HCT116 (cell line): Measurements from ENCODE around the gene KLHL35. TPM values are rescaled to one million over a fixed set of nuclear protein-coding genes. Genes with fewer than 3 reads are reported as not detected.

Experiments used
- ATAC-seq: fragments of 200-7000 bp; cut with Tn5 transposase; 2 replicates; pipeline ENCODE4 v1.9.1; 2020; ENCODE audit warnings: mild to moderate bottlenecking, moderate library complexity
- BruUV-seq: library from RNA; stranded (reverse); fragments of 400-500 nt; replicated peaks from 2 replicates; lab custom pipeline; 2021; lab: Mats Ljungman, UMichigan
- CTCF ChIA-PET: fragments of 300-600 bp; sonication (Branson Sonifier 250); formaldehyde crosslinking; loops from one replicate; lab custom pipeline; 2021; ENCODE audit warnings: antibody characterized with exemption; lab: Charles Lee
- POLR2A ChIA-PET: fragments of 300-600, 350-600 bp; sonication (Branson Sonifier 250); formaldehyde crosslinking; loops from one replicate; lab custom pipeline; 2021; ENCODE audit warnings: antibody characterized with exemption; lab: Charles Lee
- RAD21 ChIA-PET, 2 experiments: fragments of 300-600 bp; sonication (Branson Sonifier 250); formaldehyde crosslinking; loops; one replicate each; lab custom pipeline; 2023; ENCODE audit warnings: low total read pairs in 2 of 2; ENCODE audit not compliant: uncharacterized antibody in 2 of 2, unreplicated experiment in 2 of 2, low non-redundant PET in 1 of 2; lab: Charles Lee
- DNase-seq: peaks from one replicate; pipeline ENCODE4 v3.0.0-alpha.2; 2010; ENCODE audit warnings: low read depth, low spot score
- H2AFZ ChIP-seq: fragments of 200-600 bp; shearing (Covaris generic), sonication (generic); 2 replicates; pipeline ENCODE4 v1.6.1; 2017; ENCODE audit warnings: low read depth, mixed run types, mixed read lengths, antibody characterized with exemption, low read length; ENCODE audit not compliant: poor library complexity, severe bottlenecking
- H3K27ac ChIP-seq: 2 replicates; pipeline ENCODE4 v1.5.1; 2012; ENCODE audit warnings: low read depth, low read length
- H3K27me3 ChIP-seq: fragments of 200-600 bp; sonication (generic); 2 replicates; pipeline ENCODE4 v1.6.1; 2016; ENCODE audit warnings: mixed run types, low read length, mixed read lengths; ENCODE audit not compliant: insufficient read depth
- H3K36me3 ChIP-seq, 2 experiments: fragments of 200-500 bp in 1 of 2; fragments of 200-600 bp in 1 of 2; sonication (Bioruptor generic) in 1 of 2; sonication (generic) in 1 of 2; 2 replicates each; pipeline versions ENCODE4 v1.5.1 to v1.6.1; 2014 to 2016; ENCODE audit warnings: low read length in 2 of 2, inconsistent platforms in 1 of 2, mixed read lengths in 1 of 2, mixed run types in 1 of 2; ENCODE audit not compliant: insufficient read depth in 2 of 2, control insufficient read depth in 1 of 2
- H3K4me1 ChIP-seq, 2 experiments: fragments of 200-600 bp in 1 of 2; sonication (generic) in 1 of 2; 2 replicates each; pipeline versions ENCODE4 v1.5.1 to v1.6.1; 2012 to 2017; ENCODE audit warnings: low read length in 2 of 2, inconsistent platforms in 1 of 2, mild to moderate bottlenecking in 1 of 2, mixed read lengths in 1 of 2, mixed run types in 1 of 2, moderate library complexity in 1 of 2; ENCODE audit not compliant: insufficient read depth in 2 of 2, control insufficient read depth in 1 of 2
- H3K4me2 ChIP-seq: fragments of 200-600 bp; sonication (generic); 2 replicates; pipeline ENCODE4 v1.6.1; 2017; ENCODE audit warnings: mixed run types, low read length, mixed read lengths
- H3K4me3 ChIP-seq, 2 experiments: fragments of 200-600 bp in 1 of 2; sonication (generic) in 1 of 2; replicated peaks in 1 of 2; 2 replicates each; pipeline ENCODE4 v1.5.1; 2011 to 2016; ENCODE audit warnings: low read length in 2 of 2, control low read depth in 1 of 2, low read depth in 1 of 2, mild to moderate bottlenecking in 1 of 2, mixed read lengths in 1 of 2, mixed run types in 1 of 2
- H3K79me2 ChIP-seq: fragments of 200-600 bp; sonication (generic); 2 replicates; pipeline ENCODE4 v1.6.1; 2017; ENCODE audit warnings: mild to moderate bottlenecking, mixed run types, low read length, moderate library complexity, mixed read lengths; ENCODE audit not compliant: insufficient read depth
- H3K9ac ChIP-seq: fragments of 200-600 bp; sonication (generic); 2 replicates; pipeline ENCODE4 v1.6.1; 2016; ENCODE audit warnings: low read length, mixed read lengths
- H3K9me2 ChIP-seq: fragments of 200-600 bp; sonication (generic), shearing (Covaris generic); 2 replicates; pipeline ENCODE4 v1.6.1; 2017; ENCODE audit warnings: mixed run types, mild to moderate bottlenecking, moderate library complexity; ENCODE audit not compliant: insufficient read depth
- H3K9me3 ChIP-seq, 2 experiments: fragments of 200-500 bp in 1 of 2; fragments of 200-600 bp in 1 of 2; sonication (Bioruptor generic) in 1 of 2; sonication (generic) in 1 of 2; 2 replicates each; pipeline ENCODE4 v1.6.1; 2014 to 2017; ENCODE audit warnings: low read length in 2 of 2, mixed read lengths in 2 of 2, inconsistent platforms in 1 of 2, low read depth in 1 of 2, mild to moderate bottlenecking in 1 of 2, mixed run types in 1 of 2, moderate library complexity in 1 of 2; ENCODE audit not compliant: control insufficient read depth in 1 of 2, insufficient read depth in 1 of 2
- H4K20me1 ChIP-seq: fragments of 200-600 bp; sonication (generic), shearing (Covaris generic); 2 replicates; pipeline ENCODE4 v1.6.1; 2017; ENCODE audit warnings: mixed run types, mild to moderate bottlenecking, moderate library complexity; ENCODE audit not compliant: insufficient read depth
- ATF3 ChIP-seq: IDR thresholded peaks from 2 replicates; pipeline ENCODE4 v1.6.1; 2012
- CBX3 ChIP-seq: IDR thresholded peaks from 2 replicates; pipeline ENCODE4 v1.6.1; 2012; ENCODE audit warnings: low read depth
- CEBPB ChIP-seq: IDR thresholded peaks from 2 replicates; pipeline ENCODE4 v1.6.1; 2012; ENCODE audit warnings: low read depth
- CTCF ChIP-seq, 3 experiments: fragments of 200-600 bp in 1 of 3; sonication (generic) in 1 of 3; IDR thresholded peaks in 2 of 3; conservative IDR thresholded peaks in 1 of 3; 2 replicates each; pipeline ENCODE4 v1.5.1; 2012 to 2017; ENCODE audit warnings: low read depth in 2 of 3, low read length in 2 of 3, antibody characterized with exemption in 1 of 3, borderline replicate concordance in 1 of 3, control low read depth in 1 of 3, mild to moderate bottlenecking in 1 of 3, mixed read lengths in 1 of 3, mixed run types in 1 of 3, moderate library complexity in 1 of 3; ENCODE audit not compliant: insufficient read depth in 1 of 3
- EGR1 ChIP-seq: IDR thresholded peaks from 2 replicates; pipeline ENCODE4 v1.6.1; 2012; ENCODE audit warnings: low read depth
- ELF1 ChIP-seq: IDR thresholded peaks from 2 replicates; pipeline ENCODE4 v1.6.1; 2012; ENCODE audit warnings: low read depth, borderline replicate concordance
- EZH2 ChIP-seq: fragments of 200-600 bp; sonication (generic); IDR thresholded peaks from 2 replicates; pipeline ENCODE4 v1.6.1; 2017; ENCODE audit warnings: antibody characterized with exemption, mixed run types
- EZH2phosphoT487 ChIP-seq: fragments of 200-600 bp; IDR thresholded peaks from 2 replicates; pipeline ENCODE4 v1.6.1; 2018; ENCODE audit warnings: antibody characterized with exemption, borderline replicate concordance
- FOSL1 ChIP-seq: IDR thresholded peaks from 2 replicates; pipeline ENCODE4 v1.6.1; 2012; ENCODE audit warnings: low read depth
- JUND ChIP-seq: IDR thresholded peaks from 2 replicates; pipeline ENCODE4 v1.6.1; 2012
- MAX ChIP-seq: IDR thresholded peaks from 2 replicates; pipeline ENCODE4 v1.6.1; 2012
- POLR2A ChIP-seq: IDR thresholded peaks from 2 replicates; pipeline ENCODE4 v1.7.0; 2011; ENCODE audit warnings: borderline replicate concordance; ENCODE audit not compliant: insufficient read depth, insufficient read length; ENCODE audit errors: extremely low read depth
- SIN3A ChIP-seq: IDR thresholded peaks from 2 replicates; pipeline ENCODE4 v1.6.1; 2012; ENCODE audit warnings: low read depth
- SP1 ChIP-seq: IDR thresholded peaks from 2 replicates; pipeline ENCODE4 v1.6.1; 2012; ENCODE audit warnings: low read depth
- SRF ChIP-seq: IDR thresholded peaks from 2 replicates; pipeline ENCODE4 v1.6.1; 2012; ENCODE audit warnings: low read depth
- YY1 ChIP-seq: IDR thresholded peaks from 2 replicates; pipeline ENCODE4 v1.6.1; 2011; ENCODE audit warnings: low read length, low read depth, moderate library complexity, mild to moderate bottlenecking; ENCODE audit not compliant: insufficient replicate concordance; ENCODE audit errors: extremely low read depth
- ZBTB33 ChIP-seq: IDR thresholded peaks from 2 replicates; pipeline ENCODE4 v1.6.1; 2011; ENCODE audit warnings: mild to moderate bottlenecking, low read length, moderate library complexity; ENCODE audit not compliant: insufficient replicate concordance; ENCODE audit errors: extremely low read depth
- ZFX ChIP-seq: fragments of 450-650 bp; IDR thresholded peaks from 2 replicates; pipeline ENCODE4 v1.6.1; 2017
- ZNF274 ChIP-seq: fragments of 200-500 bp; sonication (Bioruptor generic); IDR thresholded peaks from 2 replicates; pipeline ENCODE4 v1.6.1; 2014; ENCODE audit warnings: mild to moderate bottlenecking, low read depth, low read length, inconsistent platforms
- intact Hi-C: fragments of 100-400 bp; cut with micrococcal nuclease; formaldehyde crosslinking; loops from 2 replicates; pipeline ENCODE4 v1.10.0; 2022
- total RNA-seq: library from RNA; stranded (reverse); gene quantifications from one replicate; pipeline ENCODE4 v1.2.1, GENCODE V29; 2021; ENCODE audit not compliant: unreplicated experiment

KLHL35 gene
- total RNA-seq, 1 experiment from 2014 or later, result 1.7 TPM

GRCh38 chr11:75462117-75462653, 29.2 kb upstream of the KLHL35 start:
- no peaks in the 10 kb centered on the region for H3K9me2 ChIP-seq
- no peak overlapping the region for H3K4me3 ChIP-seq
- ChIA-PET POLR2A (no interaction called here), RAD21 (no interaction called here), CTCF (no interaction called here)
- intact Hi-C loops, result no loop called here
- no peak for ATAC-seq
- H2AFZ ChIP-seq, result no peak overlapping the region
- H3K79me2 ChIP-seq, result no peaks in the 10 kb centered on the region
- no peaks in the 10 kb centered on the region; a peak in 1 of 4 replicates for H3K4me1 ChIP-seq
- BruUV-seq, result no TSS peak
- no peak for TF ChIP-seq JUND
- no peak for TF ChIP-seq EZH2
- TF ChIP-seq SIN3A, result no peak
- no peak for TF ChIP-seq MAX
- no peak for TF ChIP-seq ATF3
- no peak for TF ChIP-seq ZNF274
- TF ChIP-seq ZFX, result no peak
- no peak for TF ChIP-seq EGR1
- TF ChIP-seq FOSL1, result no peak
- TF ChIP-seq YY1, result no peak
- TF ChIP-seq POLR2A, result no peak
- TF ChIP-seq EZH2phosphoT487, result no peak
- no peak for TF ChIP-seq SP1
- TF ChIP-seq SRF, result no peak
- no peak for TF ChIP-seq ZBTB33
- no peak for TF ChIP-seq CBX3
- TF ChIP-seq CTCF (IDR thresholded peaks at IDR 0.05 in 2 of 3, conservative IDR thresholded peaks at IDR 0.05 in 1 of 3; ENCODE audit: borderline replicate concordance in 1 of 3, insufficient read depth in 1 of 3, low read depth in 2 of 3, low read length in 2 of 3), result no peak
- TF ChIP-seq CEBPB, result no peak
- no peak for TF ChIP-seq ELF1
- no peak overlapping the region for H3K9ac ChIP-seq
- no peak overlapping the region for H3K4me2 ChIP-seq
- H3K27ac ChIP-seq, result no peak overlapping the region
- H3K27me3 ChIP-seq, result no peaks in the 10 kb centered on the region
- no peak for DNase-seq
- no peaks in the 10 kb centered on the region; a peak in 1 of 4 replicates for H3K36me3 ChIP-seq
- no peaks in the 10 kb centered on the region for H4K20me1 ChIP-seq
- H3K9me3 ChIP-seq, result no peaks in the 10 kb centered on the region
